Measurements from ENCODE around the gene ACTR2. TPM values are rescaled to one million over a fixed set of nuclear protein-coding genes. Genes with fewer than 3 reads are reported as not detected.

ACTR2 gene
- total RNA-seq, 1 donor from 2014 or later = 188 TPM

- no peak for TF ChIP-seq CTCF (IDR thresholded peaks at IDR 0.05; ENCODE audit: unreplicated experiment)
- H3K4me1 Mint-ChIP-seq (ENCODE audit: low read depth) = no peaks in the 10 kb centered on the region
- H3K27ac Mint-ChIP-seq = no peak overlapping the region
- H3K36me3 Mint-ChIP-seq (ENCODE audit: insufficient read depth) = no peaks in the 10 kb centered on the region
- H3K27me3 Mint-ChIP-seq = no peaks in the 10 kb centered on the region
- DNase-seq (ENCODE audit: low spot score, unreplicated experiment) = no peak
- H3K4me3 Mint-ChIP-seq (ENCODE audit: low read depth) = no peak overlapping the region
- H3K9me3 Mint-ChIP-seq (ENCODE audit: low read depth) = peaks cover 3% of the 10 kb centered on the region
Measured at GRCh38 chr2:65204461-65205210, 23.0 kb upstream of the ACTR2 start.

DNA sequence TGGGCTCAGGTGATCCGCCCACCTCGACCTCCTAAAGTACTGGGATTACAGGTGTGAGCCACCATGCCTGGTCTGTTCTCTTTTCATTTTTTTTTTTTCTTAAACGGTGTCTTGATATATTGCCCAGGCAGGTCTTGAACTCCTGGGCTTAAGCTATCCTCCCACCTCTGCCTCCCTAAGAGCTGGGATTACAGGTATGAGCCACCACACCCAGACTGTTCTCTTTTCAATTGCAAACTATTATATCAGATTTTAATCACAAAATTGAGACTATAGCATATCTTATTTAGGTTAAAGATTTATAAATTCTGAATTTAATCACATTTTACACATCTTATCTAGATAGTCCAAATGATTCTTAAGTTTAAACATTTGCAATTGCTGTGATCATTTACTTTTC lies 15.5 kb upstream of the ACTR2 start:
- Mint-ChIP-seq H3K4me1 (ENCODE audit: low read depth) (no peaks in the 10 kb centered on the region), H3K9me3 (ENCODE audit: low read depth) (no peaks in the 10 kb centered on the region), H3K36me3 (ENCODE audit: insufficient read depth) (no peaks in the 10 kb centered on the region), H3K27ac (no peak overlapping the region), H3K4me3 (ENCODE audit: low read depth) (no peak overlapping the region), H3K27me3 (no peaks in the 10 kb centered on the region)
- no peak for DNase-seq (ENCODE audit: low spot score, unreplicated experiment)
- no peak for TF ChIP-seq CTCF (IDR thresholded peaks at IDR 0.05; ENCODE audit: unreplicated experiment)

DNA sequence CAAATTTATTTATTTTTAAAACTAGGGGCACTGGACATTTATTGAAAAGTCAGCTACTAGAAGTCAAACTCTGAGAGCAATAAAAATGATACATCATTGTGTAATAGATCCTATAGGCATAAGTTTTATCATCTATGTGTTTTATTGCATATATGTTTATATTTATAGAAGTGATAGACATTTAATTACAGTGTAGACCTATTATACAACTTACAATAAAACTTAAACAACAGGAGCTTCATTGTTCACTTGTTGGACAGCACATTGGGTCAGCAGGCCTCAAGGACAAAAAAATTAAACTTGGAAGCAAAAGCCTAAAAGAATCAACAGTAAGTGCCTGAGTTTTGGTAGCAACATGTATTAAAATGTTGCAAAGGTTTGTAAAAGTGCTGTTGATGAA lies 15.0 kb upstream of the ACTR2 start:
- TF ChIP-seq CTCF (IDR thresholded peaks at IDR 0.05; ENCODE audit: unreplicated experiment) = no peak
- H3K9me3 Mint-ChIP-seq (ENCODE audit: low read depth) = no peaks in the 10 kb centered on the region
- H3K4me3 Mint-ChIP-seq (ENCODE audit: low read depth) = no peak overlapping the region
- DNase-seq (ENCODE audit: low spot score, unreplicated experiment) = no peak
- no peak overlapping the region for H3K27ac Mint-ChIP-seq
- H3K27me3 Mint-ChIP-seq = no peaks in the 10 kb centered on the region
- no peaks in the 10 kb centered on the region for H3K4me1 Mint-ChIP-seq (ENCODE audit: low read depth)
- no peaks in the 10 kb centered on the region for H3K36me3 Mint-ChIP-seq (ENCODE audit: insufficient read depth)

GRCh38 chr2:65213035-65213434 lies 14.6 kb upstream of the ACTR2 start:
- no peak for TF ChIP-seq CTCF (IDR thresholded peaks at IDR 0.05; ENCODE audit: unreplicated experiment)
- no peak for DNase-seq (ENCODE audit: low spot score, unreplicated experiment)
- Mint-ChIP-seq H3K4me1 (ENCODE audit: low read depth) (no peaks in the 10 kb centered on the region), H3K27ac (no peak overlapping the region), H3K9me3 (ENCODE audit: low read depth) (no peaks in the 10 kb centered on the region), H3K36me3 (ENCODE audit: insufficient read depth) (no peaks in the 10 kb centered on the region), H3K4me3 (ENCODE audit: low read depth) (no peak overlapping the region), H3K27me3 (no peaks in the 10 kb centered on the region)

- Mint-ChIP-seq H3K27me3 (no peaks in the 10 kb centered on the region), H3K4me3 (ENCODE audit: low read depth) (no peak overlapping the region), H3K9me3 (ENCODE audit: low read depth) (no peaks in the 10 kb centered on the region), H3K27ac (no peak overlapping the region), H3K4me1 (ENCODE audit: low read depth) (no peaks in the 10 kb centered on the region), H3K36me3 (ENCODE audit: insufficient read depth) (no peaks in the 10 kb centered on the region)
- DNase-seq (ENCODE audit: low spot score, unreplicated experiment) = no peak
- TF ChIP-seq CTCF (IDR thresholded peaks at IDR 0.05; ENCODE audit: unreplicated experiment) = no peak
Measured at GRCh38 chr2:65214361-65214760, 13.3 kb upstream of the ACTR2 start.

All from progenitor cell of endocrine pancreas (in vitro differentiated cells).